GM21526 (cell line): ENCODE data around the gene SLC36A4.
"Not testable (repeated sequence)": the region's sequence is repeated elsewhere in the genome, so short reads cannot be mapped to it uniquely, and the experiment has no call there.

ENCODE experiments used
- ATAC-seq: cut with Tn5 transposase; IDR thresholded peaks from one replicate; pipeline ENCODE4 v1.9.1; 2021; ENCODE audit warnings: moderate library complexity; ENCODE audit not compliant: unreplicated experiment, low FRiP score

SLC36A4 gene

GRCh38 chr11:93128574-93128973, 69.2 kb downstream of the SLC36A4 start:
- no peak for ATAC-seq

DNA sequence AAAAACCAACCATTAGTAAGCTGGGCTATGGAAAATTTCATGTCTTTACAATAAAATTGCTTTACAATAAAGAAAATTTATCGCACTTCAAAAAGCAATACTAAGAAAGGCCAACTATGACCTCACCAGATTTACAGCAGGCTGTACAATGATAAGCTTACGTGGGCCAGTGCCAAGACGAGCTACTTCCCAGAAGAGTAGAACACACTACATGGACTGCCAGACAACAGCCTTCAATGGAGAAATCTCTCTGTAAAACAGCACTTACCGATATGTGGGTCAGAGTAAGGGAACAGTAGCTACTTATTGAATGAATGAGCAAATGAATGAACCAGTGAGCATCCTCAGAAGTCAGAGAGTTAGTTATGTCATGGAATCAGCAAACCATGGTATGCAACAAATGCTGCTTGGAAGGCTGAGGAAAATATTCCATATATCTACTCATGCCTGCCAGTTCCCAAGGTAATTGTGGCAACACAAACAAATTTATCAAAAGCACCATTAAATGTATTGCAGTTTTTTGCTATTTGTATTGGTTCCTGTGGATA, 74.4 kb downstream of the SLC36A4 start:
- no peak for ATAC-seq

- ATAC-seq = no peak
Measured at GRCh38 chr11:93122535-93123235, 75.1 kb downstream of the SLC36A4 start.

DNA sequence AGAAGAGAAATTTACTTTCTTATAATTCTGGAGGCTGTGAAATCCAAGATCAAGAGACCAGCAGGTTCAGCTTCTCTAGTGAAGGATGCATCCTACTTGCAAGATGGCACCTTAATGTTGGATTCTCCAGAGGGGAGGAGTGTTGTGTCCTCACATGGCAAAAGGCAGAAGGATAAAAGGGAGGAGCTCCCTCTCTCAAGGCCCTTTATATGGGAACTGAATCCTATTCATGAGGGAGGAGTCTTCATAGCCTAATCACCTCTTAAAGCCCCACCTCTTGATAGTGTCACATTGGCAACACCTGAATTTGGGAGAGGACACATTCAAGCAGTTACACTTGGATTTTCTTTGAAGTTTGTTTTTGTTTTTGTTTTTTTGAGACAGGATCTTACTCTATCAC, 79.5 kb downstream of the SLC36A4 start:
- ATAC-seq = no peak

DNA sequence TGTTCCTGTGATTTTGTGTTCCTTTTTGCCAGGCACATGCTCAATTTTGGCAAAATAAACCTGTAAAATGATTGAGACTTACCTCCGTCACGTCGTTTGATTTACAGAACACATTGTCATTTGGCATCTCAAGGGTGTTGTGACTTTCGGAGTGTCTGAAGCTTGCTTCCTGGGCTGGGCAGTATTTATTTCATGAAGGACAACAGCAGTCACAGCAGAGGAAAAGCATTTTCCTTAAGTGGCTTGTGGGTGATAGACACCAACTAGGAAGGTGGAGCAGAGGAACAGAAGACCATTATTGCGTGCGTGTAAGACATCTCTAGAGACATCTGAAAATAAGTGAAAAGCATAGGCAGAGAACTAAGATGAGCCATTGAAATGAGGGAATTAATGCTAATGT, 80.2 kb downstream of the SLC36A4 start:
- ATAC-seq = no peak

DNA sequence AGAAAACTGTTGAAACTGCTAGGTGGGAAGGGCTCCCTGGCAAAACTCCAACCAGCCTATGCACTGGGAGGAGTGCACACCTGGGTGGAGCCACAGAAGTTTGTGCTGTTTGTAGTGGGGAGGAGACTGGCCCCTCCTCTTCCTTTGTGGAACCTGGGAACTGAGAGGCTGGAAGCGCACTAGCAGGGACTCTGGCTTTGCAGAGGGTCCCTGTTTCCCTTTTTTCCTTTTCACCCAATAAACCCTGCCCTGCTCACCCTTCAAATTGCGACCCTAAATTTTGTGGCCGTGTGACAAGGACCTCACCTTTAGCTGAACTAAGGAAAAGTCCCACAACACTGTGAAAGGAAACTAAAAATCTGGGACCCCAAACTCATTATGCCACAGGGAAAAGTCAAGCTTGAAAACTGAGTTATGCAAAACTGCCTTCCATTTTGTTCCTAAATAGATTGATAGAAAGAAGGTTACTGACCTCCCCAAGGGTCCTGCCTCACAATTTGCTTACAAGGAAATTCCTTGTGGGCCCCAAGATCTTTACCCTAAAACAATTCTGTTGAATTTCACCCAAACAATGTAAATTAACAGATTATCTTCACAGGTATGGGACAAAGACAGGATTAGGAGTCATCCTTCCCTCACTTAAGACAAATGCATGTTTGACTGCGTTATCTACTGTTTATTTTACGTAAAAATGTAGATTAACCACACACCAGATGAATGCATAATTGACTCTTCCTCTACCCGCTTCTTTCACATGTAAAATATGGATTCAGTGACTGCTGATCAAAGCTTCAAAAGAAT, 81.0 kb downstream of the SLC36A4 start:
- ATAC-seq = no peak

GRCh38 chr11:93114304-93114703, 83.5 kb downstream of the SLC36A4 start:
- ATAC-seq = no peak

- ATAC-seq = no peak
Measured at GRCh38 chr11:93113824-93114223, 84.0 kb downstream of the SLC36A4 start.

DNA sequence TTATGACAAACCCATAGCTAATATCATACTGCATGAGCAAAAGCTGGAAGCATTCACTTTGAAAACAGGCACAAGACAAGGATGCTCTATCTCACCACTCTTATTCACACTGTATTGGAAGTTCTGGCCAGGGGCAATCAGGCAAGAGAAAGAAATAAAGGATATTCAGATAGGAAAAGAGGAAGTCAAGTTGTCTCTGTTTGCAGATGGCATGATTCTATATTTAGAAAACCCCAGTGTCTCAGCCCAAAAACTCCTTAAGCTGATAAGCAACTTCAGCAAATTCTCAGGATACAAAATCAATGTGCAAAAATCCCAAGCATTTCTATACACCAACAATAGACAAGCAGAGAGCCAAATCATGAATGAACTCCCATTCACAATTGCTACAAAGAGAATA, 86.6 kb downstream of the SLC36A4 start:
- ATAC-seq = not testable (repeated sequence)

- ATAC-seq = no peak
Measured at GRCh38 chr11:93100211-93100610, 97.6 kb downstream of the SLC36A4 start.

- no peak for ATAC-seq
Measured at GRCh38 chr11:93099806-93100205, 98.0 kb downstream of the SLC36A4 start.
